Measurements from ENCODE around the gene TBC1D9.

Gene TBC1D9

GRCh38 chr4:140600408-140600807 lies 155.8 kb downstream of the TBC1D9 start:
- Histone ChIP-seq H3K9ac (ENCODE audit: low read depth, low read length, poor library complexity) (no peak overlapping the region), H2AK5ac (ENCODE audit: low read depth, low read length) (no peak overlapping the region), H3K79me1 (ENCODE audit: low read depth, low read length) (no peaks in the 10 kb centered on the region), H3K36me3 (replicated peaks in 1 of 2; ENCODE audit: control insufficient read depth in 2 of 2, insufficient read depth in 2 of 2, low read length in 2 of 2) (no peaks in the 10 kb centered on the region), H4K8ac (ENCODE audit: low read depth, low read length) (no peak overlapping the region), H3K27me3 (ENCODE audit: control insufficient read depth in 3 of 3, insufficient read depth in 3 of 3, low read depth in 1 of 3, low read length in 3 of 3) (no peaks in the 10 kb centered on the region), H3K4me2 (ENCODE audit: insufficient read depth, low read length, poor library complexity, severe bottlenecking) (no peak overlapping the region), H3K18ac (ENCODE audit: low read length) (peak overlapping the region; percentile 6), H3K23ac (ENCODE audit: low read depth, low read length, poor library complexity) (no peak overlapping the region), H3K27ac (replicated peaks; ENCODE audit: low read length) (no peak overlapping the region), H3K9me3 (replicated peaks in 1 of 2; ENCODE audit: control insufficient read depth in 2 of 2, insufficient read depth in 1 of 2, low read depth in 1 of 2, low read length in 2 of 2) (peaks cover 0 to 13% of the 10 kb centered on the region in 2 donors), H2BK120ac (ENCODE audit: low read depth, low read length) (no peak overlapping the region), H2BK12ac (ENCODE audit: low read length) (no peak overlapping the region), H3K4me3 (ENCODE audit: low read length in 2 of 2) (peak overlapping the region in 1 of 2 donors; percentile 49), H3K4me1 (ENCODE audit: control insufficient read depth in 2 of 2, insufficient read depth in 1 of 2, low read depth in 1 of 2, low read length in 2 of 2) (peaks cover 13 to 14% of the 10 kb centered on the region in 2 donors), H3K14ac (ENCODE audit: low read length) (no peak overlapping the region), H4K91ac (ENCODE audit: low read depth, low read length, poor library complexity) (no peak overlapping the region), H2AFZ (ENCODE audit: low read length) (peak overlapping the region; percentile 31), H3K4ac (ENCODE audit: low read length) (no peak overlapping the region), H2BK15ac (ENCODE audit: low read length) (no peak overlapping the region), H2BK5ac (ENCODE audit: low read length) (no peak overlapping the region)
- DNase-seq (ENCODE audit: low spot score) = no peak
- no CpG with 5 or more reads among the region's 8 CpGs for WGBS, 2 donors (ENCODE audit: extremely low coverage in 2 of 2, insufficient read length in 2 of 2, insufficient replicate concordance in 1 of 2)

GRCh38 chr4:140595065-140595464 lies 161.1 kb downstream of the TBC1D9 start:
- Histone ChIP-seq H2BK15ac (ENCODE audit: low read length) (no peak overlapping the region), H3K23ac (ENCODE audit: low read depth, low read length, poor library complexity) (no peak overlapping the region), H2BK12ac (ENCODE audit: low read length) (no peak overlapping the region), H4K8ac (ENCODE audit: low read depth, low read length) (no peak overlapping the region), H2BK120ac (ENCODE audit: low read depth, low read length) (no peak overlapping the region), H2BK5ac (ENCODE audit: low read length) (no peak overlapping the region), H2AFZ (ENCODE audit: low read length) (no peak overlapping the region), H3K27ac (replicated peaks; ENCODE audit: low read length) (no peak overlapping the region), H3K4me1 (ENCODE audit: control insufficient read depth in 2 of 2, insufficient read depth in 1 of 2, low read depth in 1 of 2, low read length in 2 of 2) (no peaks in the 10 kb centered on the region), H3K9ac (ENCODE audit: low read depth, low read length, poor library complexity) (no peak overlapping the region), H3K18ac (ENCODE audit: low read length) (no peak overlapping the region), H4K91ac (ENCODE audit: low read depth, low read length, poor library complexity) (no peak overlapping the region), H3K9me3 (replicated peaks in 1 of 2; ENCODE audit: control insufficient read depth in 2 of 2, insufficient read depth in 1 of 2, low read depth in 1 of 2, low read length in 2 of 2) (peaks cover 0 to 3% of the 10 kb centered on the region in 2 donors), H3K79me1 (ENCODE audit: low read depth, low read length) (no peaks in the 10 kb centered on the region), H3K14ac (ENCODE audit: low read length) (no peak overlapping the region), H3K36me3 (replicated peaks in 1 of 2; ENCODE audit: control insufficient read depth in 2 of 2, insufficient read depth in 2 of 2, low read length in 2 of 2) (no peaks in the 10 kb centered on the region), H3K4ac (ENCODE audit: low read length) (no peak overlapping the region), H3K4me3 (ENCODE audit: low read length in 2 of 2) (no peak overlapping the region), H3K27me3 (ENCODE audit: control insufficient read depth in 3 of 3, insufficient read depth in 3 of 3, low read depth in 1 of 3, low read length in 3 of 3) (no peaks in the 10 kb centered on the region), H3K4me2 (ENCODE audit: insufficient read depth, low read length, poor library complexity, severe bottlenecking) (no peak overlapping the region), H2AK5ac (ENCODE audit: low read depth, low read length) (no peak overlapping the region)
- no CpG with 5 or more reads among the region's 1 CpG for WGBS, 2 donors (ENCODE audit: extremely low coverage in 2 of 2, insufficient read length in 2 of 2, insufficient replicate concordance in 1 of 2)
- DNase-seq (ENCODE audit: low spot score) = no peak

- no peak overlapping the region for H4K8ac ChIP-seq (ENCODE audit: low read depth, low read length)
- no peak overlapping the region for H3K23ac ChIP-seq (ENCODE audit: low read depth, low read length, poor library complexity)
- no peak overlapping the region for H3K9ac ChIP-seq (ENCODE audit: low read depth, low read length, poor library complexity)
- no peak overlapping the region for H2BK15ac ChIP-seq (ENCODE audit: low read length)
- no peak overlapping the region for H3K4me3 ChIP-seq (ENCODE audit: low read length in 2 of 2)
- H2BK12ac ChIP-seq (ENCODE audit: low read length) = no peak overlapping the region
- H3K9me3 ChIP-seq (replicated peaks in 1 of 2; ENCODE audit: control insufficient read depth in 2 of 2, insufficient read depth in 1 of 2, low read depth in 1 of 2, low read length in 2 of 2) = no peaks in the 10 kb centered on the region
- H3K14ac ChIP-seq (ENCODE audit: low read length) = no peak overlapping the region
- no peaks in the 10 kb centered on the region for H3K27me3 ChIP-seq (ENCODE audit: control insufficient read depth in 3 of 3, insufficient read depth in 3 of 3, low read depth in 1 of 3, low read length in 3 of 3)
- H3K36me3 ChIP-seq (replicated peaks in 1 of 2; ENCODE audit: control insufficient read depth in 2 of 2, insufficient read depth in 2 of 2, low read length in 2 of 2) = no peaks in the 10 kb centered on the region
- H3K79me1 ChIP-seq (ENCODE audit: low read depth, low read length) = no peaks in the 10 kb centered on the region
- no peak overlapping the region for H3K4me2 ChIP-seq (ENCODE audit: insufficient read depth, low read length, poor library complexity, severe bottlenecking)
- no peak for DNase-seq (ENCODE audit: low spot score)
- H2BK5ac ChIP-seq (ENCODE audit: low read length) = no peak overlapping the region
- no peak overlapping the region for H2BK120ac ChIP-seq (ENCODE audit: low read depth, low read length)
- no peak overlapping the region for H3K18ac ChIP-seq (ENCODE audit: low read length)
- no CpG with 5 or more reads among the region's 1 CpG for WGBS, 2 donors (ENCODE audit: extremely low coverage in 2 of 2, insufficient read length in 2 of 2, insufficient replicate concordance in 1 of 2)
- no peak overlapping the region for H2AK5ac ChIP-seq (ENCODE audit: low read depth, low read length)
- peaks cover 0 to 20% of the 10 kb centered on the region in 2 donors for H3K4me1 ChIP-seq (ENCODE audit: control insufficient read depth in 2 of 2, insufficient read depth in 1 of 2, low read depth in 1 of 2, low read length in 2 of 2)
- no peak overlapping the region for H3K4ac ChIP-seq (ENCODE audit: low read length)
- H4K91ac ChIP-seq (ENCODE audit: low read depth, low read length, poor library complexity) = no peak overlapping the region
- peak overlapping the region; percentile 70 for H2AFZ ChIP-seq (ENCODE audit: low read length)
- no peak overlapping the region for H3K27ac ChIP-seq (replicated peaks; ENCODE audit: low read length)
Observed at GRCh38 chr4:140584439-140584838, 171.7 kb downstream of the TBC1D9 start.

GRCh38 chr4:140581078-140581477 lies 175.1 kb downstream of the TBC1D9 start:
- Histone ChIP-seq H2BK12ac (ENCODE audit: low read length) (no peak overlapping the region), H3K4me2 (ENCODE audit: insufficient read depth, low read length, poor library complexity, severe bottlenecking) (no peak overlapping the region), H3K14ac (ENCODE audit: low read length) (no peak overlapping the region), H3K36me3 (replicated peaks in 1 of 2; ENCODE audit: control insufficient read depth in 2 of 2, insufficient read depth in 2 of 2, low read length in 2 of 2) (no peaks in the 10 kb centered on the region), H3K4ac (ENCODE audit: low read length) (no peak overlapping the region), H4K91ac (ENCODE audit: low read depth, low read length, poor library complexity) (no peak overlapping the region), H3K27me3 (ENCODE audit: control insufficient read depth in 3 of 3, insufficient read depth in 3 of 3, low read depth in 1 of 3, low read length in 3 of 3) (no peaks in the 10 kb centered on the region), H3K9ac (ENCODE audit: low read depth, low read length, poor library complexity) (no peak overlapping the region), H3K4me3 (ENCODE audit: low read length in 2 of 2) (no peak overlapping the region), H3K18ac (ENCODE audit: low read length) (peak overlapping the region; percentile 86), H2BK120ac (ENCODE audit: low read depth, low read length) (no peak overlapping the region), H2AK5ac (ENCODE audit: low read depth, low read length) (no peak overlapping the region), H3K27ac (replicated peaks; ENCODE audit: low read length) (no peak overlapping the region), H3K23ac (ENCODE audit: low read depth, low read length, poor library complexity) (no peak overlapping the region), H4K8ac (ENCODE audit: low read depth, low read length) (no peak overlapping the region), H3K4me1 (ENCODE audit: control insufficient read depth in 2 of 2, insufficient read depth in 1 of 2, low read depth in 1 of 2, low read length in 2 of 2) (peaks cover 0 to 20% of the 10 kb centered on the region in 2 donors), H2BK15ac (ENCODE audit: low read length) (no peak overlapping the region), H3K9me3 (replicated peaks in 1 of 2; ENCODE audit: control insufficient read depth in 2 of 2, insufficient read depth in 1 of 2, low read depth in 1 of 2, low read length in 2 of 2) (no peaks in the 10 kb centered on the region), H2BK5ac (ENCODE audit: low read length) (no peak overlapping the region), H3K79me1 (ENCODE audit: low read depth, low read length) (no peaks in the 10 kb centered on the region), H2AFZ (ENCODE audit: low read length) (peak overlapping the region; percentile 43)
- no CpG with 5 or more reads among the region's 3 CpGs for WGBS, 2 donors (ENCODE audit: extremely low coverage in 2 of 2, insufficient read length in 2 of 2, insufficient replicate concordance in 1 of 2)
- DNase-seq (ENCODE audit: low spot score) = no peak
